Psoas muscle (tissue), 8 donors: ENCODE results near the gene MXRA7. TPM values are rescaled to one million over a fixed set of nuclear protein-coding genes. Genes with fewer than 3 reads are reported as not detected.
A peak's percentile ranks its signal among the peaks of the same experiment; 100 is the strongest.
"Not testable (repeated sequence)": the region's sequence is repeated elsewhere in the genome, so short reads cannot be mapped to it uniquely, and the experiment has no call there.

Experiments
- ATAC-seq, 4 donors: fragments of 200-7000 bp; cut with Tn5 transposase; one replicate each; pipeline ENCODE4 v1.9.1; 2020; ENCODE audit warnings: moderate library complexity in 3 of 4, mild to moderate bottlenecking in 2 of 4
- DNase-seq, 2 donors: peaks; one replicate each; pipeline ENCODE4 v3.0.0-alpha.2; 2020
- H3K27ac ChIP-seq: fragments of 200-600 bp; one replicate; pipeline ENCODE4 v1.8.0; 2022
- H3K27me3 ChIP-seq, 3 donors: fragments of 200-600 bp in 1 of 3; one replicate each; pipeline versions ENCODE4 v1.6.1 to v1.8.0; 2013 to 2022; ENCODE audit warnings: low read length in 2 of 3, mild to moderate bottlenecking in 2 of 3, moderate library complexity in 1 of 3; ENCODE audit not compliant: insufficient read depth in 3 of 3
- H3K36me3 ChIP-seq, 2 donors: fragments of 200-600 bp in 1 of 2; one replicate each; pipeline versions ENCODE4 v1.6.1 to v1.8.0; 2013 to 2022; ENCODE audit warnings: low read depth in 1 of 2, mild to moderate bottlenecking in 1 of 2, moderate library complexity in 1 of 2; ENCODE audit not compliant: insufficient read depth in 1 of 2
- H3K4me1 ChIP-seq: fragments of 200-600 bp; one replicate; pipeline ENCODE4 v1.8.0; 2022
- H3K4me3 ChIP-seq: fragments of 200-600 bp; one replicate; pipeline ENCODE4 v1.8.0; 2022; ENCODE audit warnings: mild to moderate bottlenecking
- H3K9me3 ChIP-seq: fragments of 200-600 bp; one replicate; pipeline ENCODE4 v1.8.0; 2022
- CTCF ChIP-seq: fragments of 200-600 bp; IDR thresholded peaks from one replicate; pipeline ENCODE4 v1.8.0; 2022; ENCODE audit warnings: antibody characterized with exemption
- WGBS, 3 donors: extraction: QIAGEN DNeasy Blood & Tissue Kit; methylation state at CpG; one replicate each; pipeline versions ENCODE4 v1.1.6 to v1.1.7; 2013; 5-methylcytosine and 5-hydroxymethylcytosine counted together
- intact Hi-C, 2 donors: fragments of 100-400 bp; cut with DNase I; formaldehyde crosslinking; loops; one replicate each; pipeline versions ENCODE4 v1.11.0 to v1.14.2; 2022
- polyA plus RNA-seq, 3 donors: library from polyadenylated mRNA; stranded (reverse); fragments of 200-250 nt; gene quantifications; one replicate each; pipeline ENCODE4 v1.2.3, GENCODE V29; 2013
- total RNA-seq, 4 donors: library from RNA; stranded (reverse); fragmentation: NEBNext Ultra II Directional in 2 of 4; extraction: Animal tissue kit (Norgen Biotek cat#: 25700) in 2 of 4; gene quantifications; one replicate each; pipeline versions ENCODE4 v1.2.1 to v1.2.4, GENCODE V29; 2021 to 2023
- donor health status: healthy with polysubstance abuse.
- donor health status: DM: no; HTN: no; CAD: no; lungs with moderate emphysema.
- donor health status: Bipolar disorder and iron deficiency.
- donor health status: healthy.
- donor health status: DM: yes; HTN: yes; CAD: no.
- donor health status: DM: no; HTN: no; CAD: no.
- donor health status: DM: no; HTN: no; CAD: no.
- donor health status: DM: yes; HTN: yes; CAD: no.

Gene MXRA7
- total and polyA plus RNA-seq, 7 donors = 34.6 to 75.1 (median 43.2) TPM

- Histone ChIP-seq H3K4me3 (no peak overlapping the region), H3K4me1 (peaks cover 12% of the 10 kb centered on the region), H3K36me3 (peaks cover 21 to 66% of the 10 kb centered on the region in 2 donors), H3K9me3 (no peaks in the 10 kb centered on the region), H3K27me3 (no peaks in the 10 kb centered on the region), H3K27ac (peak overlapping the region; percentile 76)
- peak; percentile 74 to 89 (median 84) for ATAC-seq
- no peak for TF ChIP-seq CTCF
- intact Hi-C loops = no loop called here
- DNase-seq = no peak
- WGBS, 3 donors = 53 to 60% (median 60%) methylated on average over 9 of the region's 9 CpGs
Measured at GRCh38 chr17:76747716-76748363, 37.1 kb upstream of the MXRA7 start.

GRCh38 chr17:76745785-76746184 lies 35.0 kb upstream of the MXRA7 start:
- H3K4me3 ChIP-seq, H3K27ac ChIP-seq, intact Hi-C loops, H3K27me3 ChIP-seq, DNase-seq, H3K9me3 ChIP-seq, ATAC-seq: not testable (repeated sequence)
- Histone ChIP-seq H3K4me1 (peaks cover 32% of the 10 kb centered on the region), H3K36me3 (peaks cover 21 to 70% of the 10 kb centered on the region in 2 donors)
- 92 to 95% (median 93%) methylated on average over 6 of the region's 6 CpGs for WGBS, 3 donors

GRCh38 chr17:76744747-76745146 lies 34.0 kb upstream of the MXRA7 start:
- Histone ChIP-seq H3K36me3 (peaks cover 21 to 70% of the 10 kb centered on the region in 2 donors), H3K9me3 (no peaks in the 10 kb centered on the region), H3K4me1 (peaks cover 43% of the 10 kb centered on the region), H3K27me3 (no peaks in the 10 kb centered on the region), H3K4me3 (no peak overlapping the region), H3K27ac (peak overlapping the region; percentile 89)
- ATAC-seq (no peak), DNase-seq (no peak)
- TF ChIP-seq CTCF = no peak
- intact Hi-C loops = no loop called here
- 76 to 97% (median 95%) methylated on average over 2 of the region's 2 CpGs for WGBS, 3 donors

GRCh38 chr17:76742958-76743357 lies 32.2 kb upstream of the MXRA7 start:
- Histone ChIP-seq H3K4me1 (peaks cover 47% of the 10 kb centered on the region), H3K27me3 (no peaks in the 10 kb centered on the region), H3K36me3 (peaks cover 21 to 59% of the 10 kb centered on the region in 2 donors), H3K4me3 (no peak overlapping the region), H3K27ac (peak overlapping the region; percentile 89), H3K9me3 (no peaks in the 10 kb centered on the region)
- no peak for TF ChIP-seq CTCF
- intact Hi-C loops = no loop called here
- ATAC-seq = peak; percentile 30 to 54 (median 44)
- DNase-seq = no peak

- WGBS, 3 donors = 24 to 33% (median 25%) methylated on average over 5 of the region's 5 CpGs
- Histone ChIP-seq H3K36me3 (peaks cover 13 to 50% of the 10 kb centered on the region in 2 donors), H3K9me3 (no peaks in the 10 kb centered on the region), H3K27ac (peak overlapping the region; percentile 89), H3K27me3 (no peaks in the 10 kb centered on the region), H3K4me1 (peaks cover 45% of the 10 kb centered on the region), H3K4me3 (peak overlapping the region; percentile 72)
- DNase-seq (no peak), ATAC-seq (peak; percentile 17 to 37 (median 33))
- intact Hi-C loops = no loop called here
- TF ChIP-seq CTCF = no peak
Measured at GRCh38 chr17:76740329-76741118, 29.8 kb upstream of the MXRA7 start.

GRCh38 chr17:76739568-76740115 lies 28.9 kb upstream of the MXRA7 start:
- intact Hi-C loops, ATAC-seq, DNase-seq, H3K9me3 ChIP-seq, H3K27me3 ChIP-seq: not testable (repeated sequence)
- Histone ChIP-seq H3K27ac (peak overlapping the region; percentile 89), H3K36me3 (peaks cover 6 to 50% of the 10 kb centered on the region in 2 donors), H3K4me1 (peaks cover 52% of the 10 kb centered on the region), H3K4me3 (peak overlapping the region; percentile 72)
- whole genome bisulfite sequencing, 3 donors = 56 to 83% (median 68%) methylated on average over 17 of the region's 17 CpGs
